Activated CD4-positive, CD25-positive, alpha-beta regulatory T cell treated with anti-CD3 and anti-CD28 coated beads, Interleukin-2, amount 50 U/mL, for 72 hours (primary cell): Measurements from ENCODE around the gene KDM4C.
"Not testable (repeated sequence)": the region's sequence is repeated elsewhere in the genome, so short reads cannot be mapped to it uniquely, and the experiment has no call there.

Experiments
- DNase-seq: peaks from one replicate; pipeline ENCODE4 v3.0.0; 2021

Gene KDM4C

GRCh38 chr9:6764523-6764922 lies 6.8 kb downstream of the KDM4C start:
- DNase-seq, result no peak

- no peak for DNase-seq
These were observed 7.2 kb downstream of the KDM4C start for GRCh38 chr9:6764950-6765349.

- no peak for DNase-seq
These were observed 7.6 kb downstream of the KDM4C start for GRCh38 chr9:6765396-6765795.

- no peak for DNase-seq
These were observed 8.8 kb downstream of the KDM4C start for GRCh38 chr9:6766606-6767005.

- not testable (repeated sequence) for DNase-seq
These were observed 10.8 kb downstream of the KDM4C start for GRCh38 chr9:6768587-6768986.

- DNase-seq, result no peak
These were observed 13.9 kb downstream of the KDM4C start for GRCh38 chr9:6771722-6772121.

GRCh38 chr9:6777213-6777902 lies 19.6 kb downstream of the KDM4C start:
- DNase-seq, result no peak

- DNase-seq, result no peak
These were observed 21.9 kb downstream of the KDM4C start for GRCh38 chr9:6779417-6780241.

GRCh38 chr9:6780690-6781089 lies 22.9 kb downstream of the KDM4C start:
- DNase-seq, result no peak

GRCh38 chr9:6781476-6781875 lies 23.7 kb downstream of the KDM4C start:
- no peak for DNase-seq

GRCh38 chr9:6782345-6782744 lies 24.6 kb downstream of the KDM4C start:
- no peak for DNase-seq

GRCh38 chr9:6782981-6783380 lies 25.2 kb downstream of the KDM4C start:
- DNase-seq, result no peak

- DNase-seq, result no peak
These were observed 26.0 kb downstream of the KDM4C start for GRCh38 chr9:6783753-6784152.

- DNase-seq, result no peak
These were observed 27.9 kb downstream of the KDM4C start for GRCh38 chr9:6785682-6786081.

GRCh38 chr9:6787793-6788161 lies 30.0 kb downstream of the KDM4C start:
- no peak for DNase-seq

- no peak for DNase-seq
These were observed 30.6 kb downstream of the KDM4C start for GRCh38 chr9:6788162-6789016.

- not testable (repeated sequence) for DNase-seq
These were observed 31.2 kb downstream of the KDM4C start for GRCh38 chr9:6789017-6789338.

GRCh38 chr9:6790866-6791265 lies 33.1 kb downstream of the KDM4C start:
- no peak for DNase-seq

- no peak for DNase-seq
These were observed 35.4 kb downstream of the KDM4C start for GRCh38 chr9:6793203-6793602.

GRCh38 chr9:6794936-6795335 lies 37.2 kb downstream of the KDM4C start:
- no peak for DNase-seq

GRCh38 chr9:6802926-6803325 lies 45.2 kb downstream of the KDM4C start:
- no peak for DNase-seq

GRCh38 chr9:6805532-6805931 lies 47.8 kb downstream of the KDM4C start:
- DNase-seq, result no peak

GRCh38 chr9:6806318-6806717 lies 48.5 kb downstream of the KDM4C start:
- DNase-seq, result not testable (repeated sequence)

- DNase-seq, result not testable (repeated sequence)
These were observed 49.9 kb downstream of the KDM4C start for GRCh38 chr9:6807669-6808068.
